ENCODE data around the gene MED13L. TPM values are rescaled to one million over a fixed set of nuclear protein-coding genes. Genes with fewer than 3 reads are reported as not detected.

The MED13L gene
- total RNA-seq, 2 experiments from 2014 or later, result 25.7 to 40.1 TPM

- TF ChIP-seq EZH2phosphoT487 (IDR thresholded peaks at IDR 0.05; ENCODE audit: borderline replicate concordance, low read depth, low read length) (no peak), CTCF (conservative IDR thresholded peaks at IDR 0.05; ENCODE audit: low read length) (no peak)
- no peak overlapping the region for H3K27ac ChIP-seq (ENCODE audit: low read depth, low read length, poor library complexity, severe bottlenecking)
- intact Hi-C loops (cut with micrococcal nuclease; ENCODE audit: unreplicated experiment), result no loop called here
- 0 out of 2 replicates have a peak, but pooled peaks cover 11% of the 10 kb centered on the region for H4K20me1 ChIP-seq (ENCODE audit: insufficient read depth, low read length)
- H2AFZ ChIP-seq (ENCODE audit: low read length), result no peak overlapping the region
- H3K4me2 ChIP-seq (ENCODE audit: low read length), result no peak overlapping the region
- no peak for DNase-seq (ENCODE audit: low spot score)
- H3K4me1 ChIP-seq (ENCODE audit: insufficient read depth, low read length, poor library complexity, severe bottlenecking), result no peaks in the 10 kb centered on the region
- no peak overlapping the region for H3K4me3 ChIP-seq (ENCODE audit: low read depth, low read length, poor library complexity, severe bottlenecking)
- H3K36me3 ChIP-seq (ENCODE audit: insufficient read depth, low read length), result no peaks in the 10 kb centered on the region
- BruUV-seq (replicated peaks), result no TSS peak
- no peaks in the 10 kb centered on the region for H3K9me3 ChIP-seq (ENCODE audit: low read length)
- H3K9me2 ChIP-seq (ENCODE audit: insufficient read depth, low read length), result no peaks in the 10 kb centered on the region
- CTCF ChIA-PET (ENCODE audit: unreplicated experiment), result no interaction called here
- no peaks in the 10 kb centered on the region for H3K79me2 ChIP-seq (ENCODE audit: insufficient read depth, low read depth, low read length)
- POLR2A ChIA-PET, result no interaction called here
Observed at GRCh38 chr12:116184763-116185162, 92.7 kb downstream of the MED13L start.

DNA sequence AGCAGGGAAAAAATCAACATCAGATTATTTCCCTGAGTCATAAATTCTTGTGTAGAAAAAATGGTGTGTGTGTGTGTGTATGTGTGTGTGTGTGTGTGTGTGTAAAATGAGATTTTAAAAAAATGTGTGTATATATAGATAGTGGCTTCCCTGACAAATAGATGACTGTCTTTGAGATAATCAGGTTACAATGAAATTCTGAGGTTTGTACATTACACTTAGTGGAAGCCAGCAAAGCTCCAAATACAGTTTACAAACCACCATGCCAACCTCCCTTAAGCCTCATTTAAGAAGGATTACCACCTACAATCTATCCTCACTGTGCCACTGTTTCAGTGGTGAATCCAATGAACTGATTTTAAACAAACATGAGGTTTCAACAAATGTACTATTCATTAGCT, 93.8 kb downstream of the MED13L start:
- no peak for DNase-seq (ENCODE audit: low spot score)
- intact Hi-C loops (cut with micrococcal nuclease; ENCODE audit: unreplicated experiment), result no loop called here
- CTCF ChIA-PET (ENCODE audit: unreplicated experiment), result no interaction called here
- no peaks in the 10 kb centered on the region for H3K9me2 ChIP-seq (ENCODE audit: insufficient read depth, low read length)
- no peaks in the 10 kb centered on the region for H3K4me1 ChIP-seq (ENCODE audit: insufficient read depth, low read length, poor library complexity, severe bottlenecking)
- no peak overlapping the region for H3K4me3 ChIP-seq (ENCODE audit: low read depth, low read length, poor library complexity, severe bottlenecking)
- H3K9me3 ChIP-seq (ENCODE audit: low read length), result no peaks in the 10 kb centered on the region
- H3K36me3 ChIP-seq (ENCODE audit: insufficient read depth, low read length), result no peaks in the 10 kb centered on the region
- POLR2A ChIA-PET, result no interaction called here
- 0 out of 2 replicates have a peak, but pooled peaks cover 11% of the 10 kb centered on the region for H4K20me1 ChIP-seq (ENCODE audit: insufficient read depth, low read length)
- H3K4me2 ChIP-seq (ENCODE audit: low read length), result no peak overlapping the region
- BruUV-seq (replicated peaks), result no TSS peak
- no peaks in the 10 kb centered on the region for H3K79me2 ChIP-seq (ENCODE audit: insufficient read depth, low read depth, low read length)
- H3K27ac ChIP-seq (ENCODE audit: low read depth, low read length, poor library complexity, severe bottlenecking), result no peak overlapping the region
- TF ChIP-seq EZH2phosphoT487 (IDR thresholded peaks at IDR 0.05; ENCODE audit: borderline replicate concordance, low read depth, low read length) (no peak), CTCF (conservative IDR thresholded peaks at IDR 0.05; ENCODE audit: low read length) (no peak)
- no peak overlapping the region for H2AFZ ChIP-seq (ENCODE audit: low read length)

DNA sequence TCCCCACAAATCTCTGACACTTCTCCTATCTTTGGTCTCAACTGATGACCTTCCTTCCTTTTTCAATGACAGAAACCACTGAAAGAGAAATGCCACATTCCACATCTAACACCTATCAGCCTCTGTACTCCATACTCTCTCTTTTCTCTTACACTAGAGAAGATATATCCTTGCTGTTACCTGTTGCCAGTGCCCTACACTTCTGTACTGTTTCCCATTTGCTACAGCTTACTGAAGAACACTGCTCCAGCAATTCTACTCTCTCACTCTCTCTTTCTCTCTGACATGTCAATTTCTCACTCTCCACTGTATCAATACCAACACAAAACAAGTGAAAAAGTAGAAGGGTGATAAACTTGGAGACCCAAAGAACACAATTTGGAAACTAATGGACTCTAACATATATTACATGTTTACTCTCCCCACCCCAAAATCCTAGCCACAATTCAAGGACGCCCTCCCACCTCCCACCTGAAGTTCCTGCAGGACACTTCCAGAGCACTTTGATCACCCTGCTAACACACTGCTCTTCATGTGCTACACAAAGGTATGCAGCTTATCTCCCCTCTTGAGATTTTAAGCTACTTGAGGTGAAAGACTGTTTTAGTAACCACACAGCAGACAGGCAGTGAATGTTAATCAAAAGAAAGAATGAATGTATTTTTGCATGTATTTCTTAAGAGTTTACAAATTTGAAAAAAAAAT, 95.0 kb downstream of the MED13L start:
- intact Hi-C loops (cut with micrococcal nuclease; ENCODE audit: unreplicated experiment), result no loop called here
- Histone ChIP-seq H3K4me2 (ENCODE audit: low read length) (no peak overlapping the region), H2AFZ (ENCODE audit: low read length) (no peak overlapping the region), H3K79me2 (ENCODE audit: insufficient read depth, low read depth, low read length) (no peaks in the 10 kb centered on the region), H3K4me3 (ENCODE audit: low read depth, low read length, poor library complexity, severe bottlenecking) (no peak overlapping the region), H4K20me1 (ENCODE audit: insufficient read depth, low read length) (0 out of 2 replicates have a peak, but pooled peaks cover 7% of the 10 kb centered on the region), H3K36me3 (ENCODE audit: insufficient read depth, low read length) (no peaks in the 10 kb centered on the region), H3K9me3 (ENCODE audit: low read length) (no peaks in the 10 kb centered on the region), H3K4me1 (ENCODE audit: insufficient read depth, low read length, poor library complexity, severe bottlenecking) (no peaks in the 10 kb centered on the region), H3K9me2 (ENCODE audit: insufficient read depth, low read length) (no peaks in the 10 kb centered on the region), H3K27ac (ENCODE audit: low read depth, low read length, poor library complexity, severe bottlenecking) (no peak overlapping the region)
- TF ChIP-seq CTCF (conservative IDR thresholded peaks at IDR 0.05; ENCODE audit: low read length) (no peak), EZH2phosphoT487 (IDR thresholded peaks at IDR 0.05; ENCODE audit: borderline replicate concordance, low read depth, low read length) (no peak)
- BruUV-seq (replicated peaks), result no TSS peak
- DNase-seq (ENCODE audit: low spot score), result no peak
- ChIA-PET CTCF (ENCODE audit: unreplicated experiment) (no interaction called here), POLR2A (no interaction called here)

Data from OCI-LY7 (cell line).